SKM-1 (cell line): ENCODE measurements around the gene DDN.

Experiments
- DNase-seq: peaks from one replicate; lab custom pipeline; 2025; ENCODE audit not compliant: unreplicated experiment; lab: John Stamatoyannopoulos, UW

Gene DDN

DNA sequence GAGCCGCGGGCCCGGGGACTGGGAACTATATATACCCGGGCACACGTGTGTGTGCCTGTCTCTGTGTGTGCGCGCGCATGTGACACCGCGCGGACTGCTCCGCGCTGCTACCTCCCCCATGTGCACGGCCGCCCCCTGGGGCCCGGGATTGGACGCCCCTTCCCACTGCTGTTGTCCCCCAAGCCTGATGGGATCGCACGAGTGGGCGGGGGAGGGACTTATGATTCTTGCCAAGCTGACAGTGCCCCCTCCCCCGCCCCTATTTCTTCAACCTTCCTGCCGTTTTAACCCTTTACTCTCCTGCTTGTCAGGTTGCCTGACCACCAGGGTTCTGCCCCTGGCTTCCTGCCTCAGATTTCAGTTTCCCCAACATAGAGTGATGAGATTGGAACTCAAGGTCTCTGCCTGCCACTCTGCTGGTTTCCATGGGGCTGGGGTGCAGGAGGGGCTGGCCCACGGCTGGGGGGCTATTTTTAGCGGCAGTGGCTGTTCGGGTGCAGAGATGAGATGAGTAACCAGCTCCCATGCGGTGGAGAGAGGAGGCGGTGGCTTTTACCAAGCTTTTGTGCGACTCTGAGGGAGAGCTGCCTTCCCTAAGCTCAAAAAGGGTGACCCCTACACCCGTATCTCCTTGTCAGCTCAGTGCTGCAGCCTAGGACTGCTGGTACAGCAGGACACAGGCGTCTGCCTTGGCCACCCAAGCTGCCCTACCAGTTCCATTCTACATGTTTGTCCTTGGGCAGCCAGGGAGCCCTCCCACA lies at the start of gene DDN:
DDN (minus strand) TSS at position 5 of the 761 bp plus-strand sequence. CDS start 88 bp downstream, outside the sequence.
- peak; percentile 3 for DNase-seq

DNA sequence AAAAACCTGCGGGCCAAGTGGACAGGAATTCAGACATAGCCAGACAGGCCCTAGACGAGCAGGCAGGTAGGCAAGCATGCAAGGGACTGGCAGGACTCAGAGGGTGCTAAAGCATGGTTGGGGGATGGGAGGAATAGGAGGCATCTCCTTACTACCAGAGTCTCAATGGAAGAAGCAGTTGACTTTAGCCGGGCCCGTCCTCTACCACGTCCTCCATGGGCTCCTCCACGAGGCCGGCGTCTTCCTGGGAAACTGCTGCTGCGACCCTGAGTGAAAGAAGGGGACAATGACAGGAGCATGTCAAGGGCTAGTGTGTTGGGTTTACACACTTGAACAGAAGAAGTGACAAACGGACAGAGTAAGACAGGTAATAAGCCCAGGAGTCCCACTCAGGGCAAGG lies 49.8 kb upstream of the DDN start:
- no peak for DNase-seq

- DNase-seq: no peak
These were observed 47.1 kb upstream of the DDN start for GRCh38 chr12:49046129-49046895.

DNA sequence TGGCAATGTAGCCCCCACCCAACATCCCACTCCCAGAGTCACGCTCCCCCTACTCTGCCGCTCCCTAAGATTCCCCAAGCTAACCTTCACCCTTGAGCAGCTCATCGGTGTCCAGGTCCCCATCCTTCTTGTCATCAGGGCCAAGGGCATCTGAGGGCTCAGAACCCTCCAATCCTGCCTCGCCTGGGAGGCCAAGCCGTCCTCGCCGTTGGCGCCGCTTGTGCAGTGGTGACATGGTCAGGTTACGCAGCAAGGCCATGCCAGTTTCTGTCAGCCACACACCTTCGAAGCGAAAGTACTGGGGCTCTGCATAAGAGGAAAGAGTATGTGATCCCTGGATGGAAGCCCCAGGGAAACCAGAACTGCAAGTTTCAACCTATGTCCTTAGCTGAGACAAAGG lies 45.5 kb upstream of the DDN start:
- no peak for DNase-seq

- peak; percentile 20 for DNase-seq
These were observed 44.7 kb upstream of the DDN start for GRCh38 chr12:49043856-49044258.

- no peak for DNase-seq
These were observed 44.1 kb upstream of the DDN start for GRCh38 chr12:49043241-49043640.

- DNase-seq: no peak
These were observed 42.8 kb upstream of the DDN start for GRCh38 chr12:49041881-49042484.

GRCh38 chr12:49041036-49041880 lies 42.1 kb upstream of the DDN start:
- no peak for DNase-seq

GRCh38 chr12:49040364-49040855 lies 41.2 kb upstream of the DDN start:
- DNase-seq: no peak

GRCh38 chr12:49039421-49040363 lies 40.5 kb upstream of the DDN start:
- no peak for DNase-seq

DNA sequence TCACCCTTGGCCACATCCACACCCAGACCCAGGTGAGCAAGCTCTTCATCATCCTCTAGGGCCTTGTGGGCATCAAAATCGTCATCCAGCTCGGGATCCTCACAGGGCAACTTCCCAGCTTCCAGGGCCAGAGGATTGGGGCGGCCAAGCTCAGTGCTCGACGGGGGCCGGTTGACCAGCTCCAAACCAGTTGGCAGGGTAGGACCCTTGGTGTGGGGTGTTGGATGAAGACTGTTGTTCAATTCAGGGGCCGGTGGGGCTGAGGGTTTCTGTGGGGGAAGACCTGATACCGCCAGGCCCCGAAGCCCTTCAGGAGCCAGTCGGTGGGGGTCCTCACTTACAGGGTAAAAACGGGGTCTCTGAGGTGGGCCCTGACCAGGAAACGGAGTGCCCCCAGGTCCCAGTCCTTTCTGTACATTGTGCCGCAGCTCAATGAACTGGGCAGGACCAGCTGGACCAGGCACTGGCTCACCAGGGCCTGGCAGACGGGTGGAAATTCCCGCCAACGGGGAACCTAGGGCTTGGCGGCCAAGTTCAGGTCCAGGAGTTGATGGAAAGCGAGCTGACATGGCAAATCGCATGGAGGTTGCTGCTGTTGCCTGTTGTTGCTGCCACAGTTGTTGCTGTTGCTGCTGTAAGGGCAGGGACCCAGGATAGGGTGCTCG lies 39.2 kb upstream of the DDN start:
- no peak for DNase-seq

DNA sequence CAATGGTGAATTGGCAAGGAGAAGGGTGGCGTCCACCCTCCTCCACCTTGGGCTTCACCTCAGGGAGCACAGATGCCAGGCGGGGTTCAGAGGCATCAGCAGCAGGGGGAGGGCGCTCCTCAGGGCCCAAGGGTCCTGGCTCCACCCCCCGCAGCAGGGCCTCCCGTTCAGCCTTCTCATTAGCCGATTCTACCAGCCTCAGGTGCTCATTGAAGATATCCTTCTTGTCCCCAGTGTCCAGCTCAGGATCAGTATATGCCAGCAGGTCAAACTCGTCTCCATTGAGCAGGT lies 38.7 kb upstream of the DDN start:
- DNase-seq: no peak

- DNase-seq: no peak
These were observed 38.2 kb upstream of the DDN start for GRCh38 chr12:49037111-49037946.

DNA sequence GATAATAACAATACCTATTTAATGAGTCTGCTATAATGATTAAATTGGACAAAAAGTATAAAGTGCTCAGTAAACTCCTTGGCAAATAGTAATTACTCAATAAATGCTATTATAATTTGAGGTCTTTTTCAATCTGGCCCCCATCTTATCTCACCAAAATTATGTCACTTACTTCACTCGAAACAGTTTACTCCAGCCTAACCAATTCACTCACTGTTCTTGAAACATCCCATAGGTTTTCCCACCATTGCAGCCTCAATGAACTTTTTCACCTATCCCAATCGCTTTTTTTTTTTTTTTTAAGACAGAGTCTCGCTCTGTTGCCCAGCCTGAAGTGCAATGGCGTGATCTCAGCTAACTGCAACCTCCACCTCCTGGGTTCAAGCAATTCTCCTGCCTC lies 36.9 kb upstream of the DDN start:
- DNase-seq: no peak

DNA sequence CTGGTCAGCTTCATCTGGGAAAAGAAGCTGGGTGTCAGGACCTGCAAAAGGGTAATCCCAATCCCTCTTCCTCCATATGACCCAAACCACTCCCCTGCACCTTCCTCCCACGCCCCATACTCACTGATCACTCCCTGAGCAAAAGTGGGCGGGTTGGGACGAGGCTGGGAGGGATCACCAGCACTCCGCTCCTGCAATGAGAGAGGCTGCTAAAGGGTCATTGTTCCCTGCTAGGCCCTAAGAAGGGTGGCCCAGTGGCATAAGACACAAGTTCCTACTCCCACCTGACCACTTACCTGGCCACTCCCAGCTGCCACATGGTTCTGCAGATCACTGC lies 35.1 kb upstream of the DDN start:
- no peak for DNase-seq

DNA sequence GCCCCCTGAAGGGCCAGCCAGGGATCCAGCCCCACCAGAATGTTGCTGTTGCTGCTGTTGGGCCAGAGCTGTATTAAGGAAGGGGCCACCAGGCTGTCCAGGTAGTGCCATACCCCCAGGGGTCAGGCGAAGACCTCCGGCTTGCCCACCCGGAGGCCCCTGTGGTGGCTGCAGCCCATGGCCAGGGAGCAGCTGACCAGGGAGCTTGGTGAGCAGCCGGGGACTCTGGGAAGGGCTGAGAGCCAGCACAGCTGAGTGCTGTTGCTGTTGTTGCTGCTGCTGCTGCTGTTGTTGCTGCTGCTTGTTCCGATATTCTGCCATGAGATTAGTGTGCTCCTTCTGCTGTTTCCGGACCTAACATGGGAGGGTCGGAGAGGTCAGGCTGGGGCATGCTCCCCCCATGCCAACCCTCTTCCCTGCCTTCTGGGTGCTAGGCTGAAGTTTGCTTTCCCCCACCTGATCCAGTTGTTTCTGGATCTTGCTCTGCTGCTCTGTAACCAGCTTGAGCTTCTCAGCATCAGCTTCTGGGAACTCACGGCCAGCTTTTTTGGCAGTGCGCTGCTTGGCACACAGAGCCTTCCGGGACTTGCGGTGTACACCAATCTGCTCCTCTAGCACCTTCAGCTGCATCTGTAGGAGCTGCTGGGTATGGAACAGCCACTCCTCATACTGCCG lies 34.6 kb upstream of the DDN start:
- DNase-seq: no peak

DNA sequence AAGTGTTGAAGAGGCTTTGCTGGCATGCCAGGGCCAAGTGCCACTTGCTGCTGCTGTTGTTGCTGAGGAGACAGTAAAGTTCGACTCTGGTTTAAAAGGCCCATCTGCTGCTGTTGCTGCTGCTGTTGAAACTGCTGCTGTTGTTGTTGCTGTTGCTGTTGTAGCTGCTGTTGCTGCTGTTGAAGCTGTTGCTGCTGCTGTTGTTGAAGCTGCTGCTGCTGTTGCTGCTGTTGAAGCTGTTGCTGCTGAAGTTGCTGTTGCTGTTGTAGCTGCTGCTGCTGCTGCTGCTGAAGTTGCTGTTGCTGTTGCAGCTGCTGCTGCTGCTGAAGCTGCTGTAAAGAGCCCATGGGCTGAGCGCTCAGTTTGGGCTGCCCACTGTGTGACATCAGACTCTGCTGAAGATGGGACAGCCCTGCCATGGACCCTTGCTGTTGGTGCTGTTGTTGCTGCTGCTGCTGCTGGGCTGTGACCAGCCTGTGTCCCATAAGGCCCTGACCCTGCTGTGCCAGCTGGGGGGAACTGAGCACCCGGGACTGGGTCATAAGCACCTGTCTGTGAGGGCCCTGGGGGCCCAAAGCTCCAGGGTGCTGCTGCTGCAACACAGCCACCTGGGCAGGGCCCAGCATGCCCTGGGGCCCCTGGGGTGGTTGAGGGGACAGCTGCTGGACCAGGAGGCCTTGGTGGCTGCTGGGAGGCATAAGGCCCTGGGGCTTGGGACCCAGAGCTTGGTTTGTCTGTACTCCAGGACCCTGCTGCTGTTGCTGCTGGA lies 33.7 kb upstream of the DDN start:
- no peak for DNase-seq

DNA sequence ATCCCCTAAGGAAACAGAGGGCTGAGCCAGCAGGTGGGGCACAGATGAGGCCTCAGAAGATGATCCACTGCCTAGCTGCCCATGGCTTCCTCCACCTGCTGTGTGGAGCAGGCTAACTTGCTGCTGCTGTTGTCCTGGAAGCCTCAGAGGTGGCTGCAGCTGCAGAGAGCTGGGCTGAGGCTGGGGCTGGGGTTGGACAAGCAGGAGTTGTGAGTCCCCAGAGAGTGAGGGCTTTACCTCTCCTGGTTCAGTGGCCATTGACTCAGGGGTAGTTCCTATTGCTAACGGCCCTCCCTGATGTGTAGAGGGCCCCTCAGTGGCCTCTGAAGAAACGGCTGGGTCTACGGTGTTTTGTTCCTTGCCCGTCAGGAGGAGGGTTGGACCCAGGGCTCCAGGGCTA lies 33.1 kb upstream of the DDN start:
- no peak for DNase-seq
